ENCODE measurements around the gene TBC1D22A.

The TBC1D22A gene

DNA sequence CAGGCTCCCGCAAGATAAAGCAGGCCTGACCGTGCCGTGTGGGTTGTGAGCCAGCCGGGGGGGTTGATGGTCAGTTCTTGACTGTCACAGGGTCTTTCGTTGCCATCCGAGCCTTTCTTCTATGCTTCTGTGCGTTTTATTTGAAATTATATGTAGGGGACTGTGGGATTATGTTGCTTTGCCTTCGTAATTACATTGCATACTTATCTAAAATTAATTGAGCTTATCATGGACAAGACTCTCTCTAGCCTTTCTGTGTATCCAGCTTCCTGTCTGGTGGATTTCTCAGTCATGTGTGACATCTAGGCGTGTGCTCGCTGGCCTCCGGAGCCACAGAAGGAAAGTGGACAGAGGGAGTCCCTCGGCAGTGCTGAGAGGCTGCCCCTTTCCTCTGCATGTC lies 93.2 kb downstream of the TBC1D22A start:
- DNase-seq (ENCODE audit: low read depth in 1 of 2, low spot score in 1 of 2): no peak

DNA sequence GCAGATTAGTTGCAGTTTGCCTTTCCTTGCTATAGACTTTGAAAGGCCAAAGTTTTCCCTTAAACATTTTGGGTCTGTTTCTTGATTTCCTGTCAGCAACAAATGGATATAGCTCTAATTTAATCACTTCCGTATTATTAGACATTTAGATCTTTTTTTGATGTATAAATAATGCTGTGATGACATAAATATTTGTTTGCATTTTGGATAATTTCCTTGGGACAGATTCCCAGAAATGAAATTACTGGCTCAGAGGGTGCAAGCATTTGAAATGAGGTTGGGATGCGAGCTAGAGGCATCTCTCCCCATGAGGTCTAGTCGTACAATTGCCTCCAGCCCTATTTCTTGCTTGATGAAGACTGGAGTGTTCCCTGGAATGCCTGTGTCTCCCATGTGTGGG lies 94.2 kb downstream of the TBC1D22A start:
- DNase-seq (ENCODE audit: low read depth in 1 of 2, low spot score in 1 of 2): no peak

DNA sequence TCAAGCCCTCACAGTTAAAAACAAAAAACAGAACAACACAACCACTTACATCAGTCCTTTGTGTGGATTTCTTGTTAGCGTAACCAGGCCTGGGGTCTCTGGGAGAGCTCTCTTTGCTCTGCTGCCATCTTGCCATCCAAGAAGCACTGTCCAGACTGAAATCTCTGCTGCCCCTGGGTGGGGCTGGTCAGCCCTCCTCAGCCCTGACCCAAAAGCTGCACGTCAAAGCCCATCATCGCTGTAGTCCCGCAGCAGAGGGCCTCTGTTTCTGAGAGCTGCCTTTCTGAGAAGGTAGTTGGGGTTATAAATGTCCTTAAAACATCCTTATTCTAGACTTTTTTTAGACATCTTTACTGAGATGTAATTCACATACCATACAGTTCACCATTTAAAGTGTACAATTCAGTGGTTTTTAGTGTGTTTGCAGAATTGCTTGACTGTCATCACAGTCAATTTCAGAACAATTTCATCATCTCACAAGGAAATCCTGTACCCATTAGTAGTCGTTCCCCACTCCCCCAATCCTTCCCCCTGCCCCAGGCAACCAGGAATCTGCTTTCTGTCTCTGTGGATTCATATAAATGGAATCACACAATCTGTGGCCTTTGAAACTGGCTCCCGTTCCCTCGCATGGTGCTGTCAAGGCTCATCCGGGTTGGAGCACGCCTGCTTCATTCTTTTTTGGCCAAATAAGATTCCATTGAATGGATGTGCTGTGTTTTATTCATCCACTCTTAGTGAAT lies 94.9 kb downstream of the TBC1D22A start:
- no peak for DNase-seq (ENCODE audit: low read depth in 1 of 2, low spot score in 1 of 2)

DNA sequence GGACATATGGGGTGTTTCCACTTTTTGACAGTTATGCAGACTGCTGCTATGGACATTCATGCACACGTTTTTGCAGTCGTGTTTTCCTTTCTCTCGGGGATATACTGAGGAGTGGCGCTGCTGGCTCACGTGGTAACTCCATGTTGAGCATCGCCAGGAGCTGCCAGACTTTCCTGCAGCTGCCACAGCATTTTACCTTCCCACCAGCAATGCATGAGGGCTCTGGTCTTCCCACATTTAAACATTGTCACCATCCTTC lies 95.4 kb downstream of the TBC1D22A start:
- no peak for DNase-seq (ENCODE audit: low read depth in 1 of 2, low spot score in 1 of 2)

DNA sequence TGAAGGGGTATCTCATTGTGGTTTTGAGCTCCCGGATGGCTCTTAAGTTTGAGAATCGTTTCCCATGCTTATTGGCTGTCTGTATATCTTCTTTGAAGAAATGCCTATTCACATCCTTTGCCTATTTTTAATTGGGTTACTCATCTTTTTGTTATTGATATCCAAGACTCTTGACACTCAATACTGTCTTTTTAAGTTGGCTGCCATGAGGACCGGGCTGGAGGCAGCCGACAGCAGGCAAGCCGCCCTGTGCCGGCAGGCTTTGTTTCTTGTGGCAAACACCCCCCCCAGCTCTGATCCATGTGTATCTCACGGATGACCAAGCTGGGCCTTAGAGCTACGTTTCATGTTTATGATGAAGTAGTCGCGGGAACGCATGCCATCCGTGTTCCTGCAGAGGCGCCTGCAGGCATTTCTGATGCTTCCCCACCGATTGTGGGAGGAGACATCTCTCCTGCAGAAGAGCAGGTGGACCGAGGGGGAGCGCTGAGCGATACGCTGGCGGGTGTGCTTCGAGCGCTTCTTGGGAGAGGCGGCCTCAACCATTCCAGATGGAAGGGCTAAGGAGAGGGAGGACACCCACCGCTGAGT lies 95.8 kb downstream of the TBC1D22A start:
- no peak for DNase-seq (ENCODE audit: low read depth in 1 of 2, low spot score in 1 of 2)

DNA sequence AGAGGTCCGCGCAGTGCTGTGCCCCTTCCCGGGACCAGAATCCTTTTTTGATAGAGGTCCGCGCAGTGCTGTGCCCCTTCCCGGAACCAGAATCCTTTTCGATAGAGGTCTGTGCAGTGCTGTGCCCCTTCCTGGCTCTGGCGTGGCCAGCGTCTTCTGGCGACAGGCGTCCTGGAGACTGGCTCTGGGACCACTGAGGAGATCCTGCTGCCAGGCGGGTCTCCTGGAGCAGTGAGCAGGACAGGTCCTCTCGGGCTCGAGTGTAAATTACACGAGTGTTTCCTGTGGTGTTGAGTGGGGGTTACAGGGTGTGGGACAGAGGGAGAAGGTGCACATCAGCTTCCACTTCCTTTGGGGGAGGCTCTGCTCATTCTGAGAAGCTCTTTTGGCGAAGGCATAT lies 98.1 kb downstream of the TBC1D22A start:
- no peak for DNase-seq (ENCODE audit: low read depth in 1 of 2, low spot score in 1 of 2)

DNA sequence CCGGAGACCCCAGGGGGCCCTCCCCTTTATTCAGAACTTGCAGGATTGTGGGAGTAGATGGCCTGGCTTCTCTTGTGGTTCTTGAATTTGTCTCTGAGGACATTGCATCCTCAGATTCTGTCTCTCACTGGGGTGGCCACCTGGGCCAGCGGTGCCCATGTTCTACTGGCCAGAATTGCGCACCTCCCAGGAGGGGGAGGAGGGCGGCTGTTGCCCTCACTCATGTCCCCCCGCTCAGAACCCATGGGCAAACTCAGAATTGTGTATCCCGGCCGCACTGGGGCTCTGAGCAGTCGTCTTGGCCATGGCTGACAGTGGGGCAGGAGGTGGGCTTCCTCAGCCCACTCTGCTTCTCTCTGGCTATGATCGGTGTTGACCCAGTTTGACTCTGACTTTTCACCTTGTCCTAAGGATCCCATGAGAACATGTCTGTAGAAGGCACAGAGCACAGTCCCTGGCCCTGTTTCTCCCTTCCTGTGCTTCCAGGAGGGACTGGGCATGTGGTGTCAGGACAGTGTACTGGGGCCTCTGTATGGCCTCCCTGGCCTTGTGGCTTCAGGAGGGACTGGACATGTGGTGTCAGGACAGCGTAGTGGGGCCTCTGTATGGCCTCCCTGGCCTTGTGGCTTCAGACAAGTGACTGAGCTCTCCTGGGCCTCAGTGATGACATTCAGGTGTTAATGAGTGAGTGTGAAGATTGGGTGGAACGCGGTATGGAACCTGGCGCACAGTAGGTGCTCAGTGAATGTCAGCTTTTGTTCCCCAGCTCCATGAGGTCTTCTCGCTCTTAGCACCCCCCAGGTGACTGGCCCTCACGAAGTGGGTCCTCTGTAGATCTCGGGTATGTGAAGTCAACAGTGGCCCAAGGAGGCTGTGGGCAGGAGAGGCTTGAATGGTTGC lies 99.3 kb downstream of the TBC1D22A start:
- no peak for DNase-seq (ENCODE audit: low read depth in 1 of 2, low spot score in 1 of 2)

DNA sequence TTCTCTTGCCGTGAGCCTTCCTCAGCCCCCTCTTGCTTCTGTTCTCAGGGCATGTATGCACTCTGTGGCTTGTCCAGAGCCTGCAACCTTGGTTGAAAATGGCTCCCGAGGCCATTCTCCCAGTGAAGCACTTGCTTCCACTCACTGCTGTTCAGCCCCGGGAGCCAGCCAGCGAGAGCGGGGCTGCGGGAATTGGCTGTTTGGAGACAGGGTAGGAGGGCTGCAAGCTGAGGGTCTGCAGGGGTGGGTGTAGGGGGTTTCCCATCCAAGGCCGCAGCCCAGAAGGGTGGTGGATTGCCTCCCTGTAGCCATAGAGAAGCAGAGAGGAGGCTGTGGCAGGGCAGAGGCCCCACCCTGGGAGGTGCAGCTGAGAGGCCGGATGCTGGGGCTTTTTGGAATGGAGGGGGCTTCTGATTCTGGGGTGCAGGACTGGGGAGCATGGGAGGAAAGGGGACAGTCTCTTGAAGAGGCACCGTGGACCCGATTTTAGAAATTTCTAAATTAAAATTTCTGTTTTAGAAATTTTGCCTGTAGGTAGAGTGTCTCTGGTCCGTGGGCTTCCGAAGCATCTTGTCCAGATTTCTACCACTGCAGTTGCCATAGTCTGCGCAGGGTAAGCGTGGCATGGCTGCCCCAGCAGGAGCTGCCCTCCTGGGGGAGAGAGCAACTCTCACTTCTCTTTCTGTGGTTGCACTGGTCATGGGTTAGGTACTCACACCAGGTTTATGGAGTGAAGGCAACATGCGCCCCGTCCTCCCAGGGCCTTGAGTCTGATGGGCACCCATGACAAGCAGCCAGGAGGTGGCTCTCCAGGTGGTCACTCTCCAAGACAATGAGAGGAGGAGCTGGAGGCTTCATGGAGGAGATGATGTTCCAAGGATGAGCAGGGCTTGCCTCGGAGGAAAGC lies 100.2 kb downstream of the TBC1D22A start:
- no peak for DNase-seq (ENCODE audit: low read depth in 1 of 2, low spot score in 1 of 2)

DNA sequence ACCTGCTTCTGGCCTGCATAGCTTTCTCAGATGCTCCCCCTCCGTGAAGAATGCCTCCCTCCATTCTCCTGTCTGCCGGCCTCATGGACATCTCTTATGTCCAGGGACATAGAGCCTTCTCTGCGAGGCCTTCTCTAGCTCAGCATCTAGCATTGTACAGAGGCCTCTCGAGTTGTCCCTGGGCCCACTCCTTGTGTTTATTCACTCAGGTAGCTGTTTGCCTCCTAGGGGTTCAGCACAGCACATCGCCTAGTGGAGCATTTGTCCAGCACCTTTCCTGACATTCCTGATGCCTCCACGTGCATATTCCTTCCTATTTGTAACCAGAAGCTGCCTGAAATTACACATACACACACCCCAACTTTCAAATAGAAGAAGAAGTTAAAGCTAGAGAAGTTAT lies 101.3 kb downstream of the TBC1D22A start:
- DNase-seq (ENCODE audit: low read depth in 1 of 2, low spot score in 1 of 2): no peak

DNA sequence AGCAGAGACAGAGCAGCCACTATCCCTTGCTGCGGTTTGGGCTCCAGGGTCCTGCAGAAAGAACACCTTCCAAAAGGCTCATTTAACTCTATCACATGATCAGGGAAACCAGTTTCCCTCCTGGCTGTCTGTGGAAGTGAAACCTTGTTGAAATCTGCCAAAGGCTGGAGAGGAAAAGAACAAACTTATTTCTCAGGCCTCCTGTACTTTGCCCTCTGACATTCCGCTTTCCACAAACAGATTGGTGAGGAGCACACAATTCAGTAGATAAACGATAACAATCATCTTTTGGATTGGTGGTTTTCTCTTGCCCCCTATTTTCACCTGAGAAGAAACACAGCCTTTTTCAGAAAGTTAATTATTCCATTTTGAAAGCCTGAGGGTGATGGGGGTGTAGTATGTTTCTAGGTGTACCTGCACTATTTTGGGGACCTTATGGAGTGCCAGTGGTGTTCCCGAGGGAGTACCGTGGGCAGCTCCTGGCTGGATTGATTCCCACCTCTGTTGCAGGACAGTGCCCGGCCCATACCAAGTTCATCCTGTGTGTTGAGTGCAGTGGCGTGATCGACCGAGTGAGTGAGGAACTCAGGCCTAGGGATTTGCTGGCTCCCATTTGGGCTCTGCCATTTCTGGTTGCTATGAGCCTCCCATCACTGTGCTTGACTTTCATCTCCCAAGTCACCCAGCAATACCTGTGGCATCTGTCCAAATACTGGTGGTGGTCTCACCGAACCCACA lies 102.0 kb downstream of the TBC1D22A start:
- no peak for DNase-seq (ENCODE audit: low read depth in 1 of 2, low spot score in 1 of 2)

DNA sequence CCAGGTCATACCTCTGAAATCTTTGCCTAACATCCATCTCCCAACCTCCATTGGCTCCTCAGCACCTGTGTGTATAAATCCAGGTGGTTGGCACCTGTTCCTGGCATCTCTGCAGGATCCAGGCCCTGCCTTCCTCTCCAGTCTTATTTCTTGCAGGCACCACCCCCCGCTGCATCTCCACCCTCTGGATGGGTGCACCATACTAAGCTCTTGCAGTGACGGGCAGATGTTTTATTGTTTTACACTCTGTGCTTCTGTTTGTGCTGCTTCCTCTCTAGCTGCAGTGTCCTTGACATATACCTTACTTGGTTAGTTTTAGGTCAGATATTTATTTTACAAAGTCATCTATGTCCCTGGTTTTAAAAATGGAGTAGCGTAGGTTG lies 102.6 kb downstream of the TBC1D22A start:
- DNase-seq (ENCODE audit: low read depth in 1 of 2, low spot score in 1 of 2): no peak

DNA sequence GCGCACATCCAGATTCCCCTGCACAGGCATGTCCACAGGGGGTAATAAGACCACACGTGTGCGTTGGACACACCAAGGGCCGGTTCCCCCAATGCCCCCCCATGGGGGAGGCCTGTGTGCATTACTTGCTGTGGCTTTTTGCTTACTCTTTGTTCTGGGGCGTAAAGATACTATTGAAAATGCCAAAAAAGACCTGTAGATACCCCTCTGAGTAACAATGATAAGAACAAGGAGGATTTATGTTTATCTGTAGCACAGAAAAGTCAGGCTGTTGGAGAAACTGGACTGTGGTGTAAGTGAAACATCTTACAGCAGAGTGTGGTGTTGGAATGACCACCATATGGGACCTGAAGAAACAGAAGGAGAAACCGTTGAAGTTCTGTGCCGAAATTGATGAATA lies 103.2 kb downstream of the TBC1D22A start:
- DNase-seq (ENCODE audit: low read depth in 1 of 2, low spot score in 1 of 2): no peak

DNA sequence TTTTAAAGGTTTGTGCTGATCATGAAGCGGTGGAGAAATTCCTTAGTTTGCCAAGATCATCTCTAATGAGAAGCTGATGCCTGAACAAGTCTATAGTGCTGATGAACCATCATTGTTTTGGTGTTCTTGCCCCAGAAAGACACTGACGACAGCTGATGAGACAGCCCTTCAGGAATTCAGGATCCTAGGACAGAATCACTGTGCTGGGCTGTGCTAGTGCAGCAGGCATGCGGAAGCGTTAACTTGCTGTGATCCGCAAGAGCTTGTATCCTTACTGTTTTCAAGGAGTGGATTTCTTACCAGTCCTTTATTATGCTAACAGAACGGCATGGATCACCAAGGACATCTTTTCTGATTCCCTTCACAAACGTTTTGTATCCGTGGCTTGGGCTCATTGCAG lies 104.1 kb downstream of the TBC1D22A start:
- no peak for DNase-seq (ENCODE audit: low read depth in 1 of 2, low spot score in 1 of 2)

DNA sequence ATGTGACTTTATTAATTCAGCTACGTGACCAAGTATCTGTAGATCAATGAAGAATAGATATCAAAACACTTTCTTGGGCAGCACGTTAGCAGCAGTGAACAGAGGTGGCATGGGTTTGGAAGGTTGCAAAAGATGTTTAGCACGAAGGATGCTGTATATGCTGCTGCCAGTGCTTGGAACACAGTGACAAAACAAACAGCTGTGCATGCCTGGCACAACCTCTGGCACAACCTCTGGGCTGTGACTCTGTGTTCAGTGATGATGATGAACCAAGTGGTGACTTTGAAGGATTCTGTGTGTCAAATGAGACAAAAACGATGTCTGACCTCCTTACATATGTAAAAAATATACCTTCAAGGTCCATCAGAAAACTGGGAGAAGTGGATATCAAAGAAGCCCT lies 104.7 kb downstream of the TBC1D22A start:
- no peak for DNase-seq (ENCODE audit: low read depth in 1 of 2, low spot score in 1 of 2)

DNA sequence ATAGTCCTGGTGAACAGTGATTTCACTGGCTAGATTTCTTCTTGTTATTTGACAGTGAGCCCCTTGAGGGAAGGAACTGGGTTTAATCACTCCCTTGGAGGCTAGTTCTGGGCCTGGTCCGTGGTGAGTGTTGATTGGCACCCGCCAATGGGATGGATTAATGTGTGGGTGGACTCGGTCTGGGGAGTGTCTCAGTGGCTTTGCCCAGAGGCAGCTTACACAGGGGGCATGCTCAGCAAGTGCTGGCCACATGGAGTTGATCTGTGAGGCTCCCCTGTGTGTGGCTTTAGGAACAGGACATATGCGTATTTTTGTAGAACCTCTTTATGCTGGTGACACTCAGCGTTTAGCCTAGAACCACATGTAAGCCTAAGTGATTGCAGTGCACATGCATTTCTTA lies 106.9 kb downstream of the TBC1D22A start:
- DNase-seq (ENCODE audit: low read depth in 1 of 2, low spot score in 1 of 2): no peak

DNA sequence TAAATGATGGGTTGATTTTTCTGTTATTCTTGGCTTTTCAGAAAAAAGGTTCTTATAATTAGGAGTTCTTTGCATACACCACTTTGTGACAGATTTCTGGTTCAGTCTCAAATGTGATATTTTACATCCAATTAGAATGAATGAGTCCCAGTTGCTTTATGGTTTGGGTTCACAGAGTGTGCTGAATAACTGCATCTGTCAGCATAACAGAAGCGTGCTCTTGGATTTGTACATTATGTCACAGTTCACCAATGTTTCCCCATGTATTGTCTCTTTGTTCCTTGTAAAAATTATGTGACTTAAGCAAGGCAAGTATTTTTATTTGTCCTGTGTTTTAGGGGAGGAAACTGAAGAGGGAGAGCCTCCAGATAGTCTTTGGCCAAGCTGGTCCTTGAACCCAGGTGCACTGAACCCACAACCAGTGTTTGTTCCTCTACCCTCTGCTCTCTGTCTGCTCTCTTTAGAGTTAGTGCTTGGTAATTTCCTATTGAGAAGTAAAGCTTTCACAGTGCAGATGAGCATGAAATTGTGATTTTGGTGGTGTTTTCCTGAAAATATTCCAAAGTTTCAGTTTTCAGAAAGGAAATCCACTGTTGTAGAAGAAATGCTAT lies 107.5 kb downstream of the TBC1D22A start:
- DNase-seq (ENCODE audit: low read depth in 1 of 2, low spot score in 1 of 2): no peak

DNA sequence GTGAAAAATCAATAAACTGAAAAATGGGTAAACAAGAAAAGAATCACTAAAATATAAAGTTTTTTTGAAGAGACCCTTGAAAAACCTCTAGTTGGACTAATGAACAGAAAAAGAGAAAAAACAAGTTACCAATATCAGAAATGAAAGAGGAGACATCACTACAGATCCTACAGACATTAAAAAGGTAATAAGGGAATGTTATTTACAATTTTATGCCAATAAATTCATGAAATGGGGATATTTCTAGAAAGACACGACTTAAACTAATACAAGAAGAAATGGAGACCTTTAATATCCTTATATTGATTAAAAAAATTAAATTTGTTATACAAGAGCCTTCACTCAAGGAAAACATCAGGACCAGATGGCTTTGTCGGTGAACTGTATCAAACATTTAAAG lies 109.4 kb downstream of the TBC1D22A start:
- DNase-seq (ENCODE audit: low read depth in 1 of 2, low spot score in 1 of 2): no peak

DNA sequence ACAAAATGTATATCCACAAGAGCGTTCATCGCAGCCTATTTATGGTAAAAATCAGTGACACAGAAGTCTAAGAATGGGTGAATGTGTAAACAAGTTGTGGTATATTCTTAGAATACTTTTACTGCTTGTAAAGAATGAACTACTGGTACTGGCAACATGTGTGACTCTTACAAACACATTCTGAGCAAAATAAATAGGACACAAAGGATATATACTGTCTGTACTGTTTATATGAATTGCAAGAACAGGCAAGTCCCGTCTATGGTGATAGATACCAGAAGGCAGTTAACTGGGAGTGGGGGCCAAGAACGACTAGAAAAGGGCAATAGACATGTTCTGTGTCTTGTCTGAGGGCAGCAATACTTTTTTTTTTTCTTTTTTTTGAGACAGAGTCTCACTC lies 112.6 kb downstream of the TBC1D22A start:
- DNase-seq (ENCODE audit: low read depth in 1 of 2, low spot score in 1 of 2): no peak

DNA sequence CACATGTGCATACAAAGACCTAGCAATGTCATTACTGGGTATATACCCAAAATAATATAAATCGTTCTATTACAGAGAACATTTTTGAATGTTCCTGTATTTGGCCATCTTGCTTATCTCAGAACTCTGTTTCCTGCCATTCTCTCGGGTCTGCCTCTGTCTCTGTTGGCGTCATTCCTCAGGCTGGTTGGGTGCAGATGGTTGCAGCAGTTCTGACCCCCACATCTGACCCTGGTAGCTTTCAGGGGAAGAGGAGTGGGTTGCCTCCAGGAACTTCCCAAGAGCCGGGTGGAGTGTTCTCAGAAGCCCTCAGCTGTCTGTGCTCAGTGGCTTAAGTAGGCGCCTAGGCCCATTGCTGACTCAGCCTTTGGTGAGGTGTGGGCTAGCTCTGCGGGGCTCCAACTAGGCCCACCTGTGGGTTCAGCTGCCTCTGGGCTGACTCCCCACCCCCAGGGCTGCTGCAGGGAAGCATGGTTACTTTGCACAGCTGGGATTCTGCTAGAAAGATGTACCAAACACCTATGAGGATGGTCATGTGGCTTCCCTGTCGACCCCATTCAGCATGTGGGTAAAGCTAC lies 114.0 kb downstream of the TBC1D22A start:
- DNase-seq (ENCODE audit: low read depth in 1 of 2, low spot score in 1 of 2): no peak
